Neural crest cell (in vitro differentiated cells): Measurements from ENCODE around the gene QDPR. TPM values are rescaled to one million over a fixed set of nuclear protein-coding genes. Genes with fewer than 3 reads are reported as not detected.
A peak's percentile ranks its signal among the peaks of the same experiment; 100 is the strongest.

Experiments used
- DNase-seq: peaks from one replicate; pipeline ENCODE4 v3.0.0; 2021; ENCODE audit warnings: low read depth, mixed read lengths, low spot score
- H3K27ac Mint-ChIP-seq: one replicate; pipeline ENCODE4 v1.8.0; 2021; ENCODE audit warnings: mild to moderate bottlenecking, mixed read lengths; ENCODE audit not compliant: unreplicated experiment
- H3K27me3 Mint-ChIP-seq: 2 replicates; pipeline ENCODE4 v1.8.0; 2021; ENCODE audit warnings: low read depth, mild to moderate bottlenecking, mixed read lengths
- H3K36me3 Mint-ChIP-seq: 2 replicates; pipeline ENCODE4 v1.8.0; 2021; ENCODE audit warnings: low read depth, mild to moderate bottlenecking, mixed read lengths
- H3K4me1 Mint-ChIP-seq: 2 replicates; pipeline ENCODE4 v1.8.0; 2021; ENCODE audit warnings: mixed read lengths
- H3K4me3 Mint-ChIP-seq: one replicate; pipeline ENCODE4 v1.8.0; 2021; ENCODE audit warnings: mild to moderate bottlenecking, mixed read lengths
- H3K9me3 Mint-ChIP-seq: 2 replicates; pipeline ENCODE4 v1.8.0; 2021; ENCODE audit warnings: mixed read lengths
- total RNA-seq: library from RNA; stranded (reverse); gene quantifications from 2 replicates; pipeline ENCODE4 v1.2.1, GENCODE V29; 2021
- TF ChIP-seq, protein P1 (sequence below): fragments of 200-600 bp; sonication (generic); conservative IDR thresholded peaks from 2 replicates; pipeline ENCODE4 v1.5.0; 2021; ENCODE audit warnings: antibody characterized with exemption, mild to moderate bottlenecking

The QDPR gene
- total RNA-seq, 1 donor from 2014 or later, result 46.5 TPM

DNA sequence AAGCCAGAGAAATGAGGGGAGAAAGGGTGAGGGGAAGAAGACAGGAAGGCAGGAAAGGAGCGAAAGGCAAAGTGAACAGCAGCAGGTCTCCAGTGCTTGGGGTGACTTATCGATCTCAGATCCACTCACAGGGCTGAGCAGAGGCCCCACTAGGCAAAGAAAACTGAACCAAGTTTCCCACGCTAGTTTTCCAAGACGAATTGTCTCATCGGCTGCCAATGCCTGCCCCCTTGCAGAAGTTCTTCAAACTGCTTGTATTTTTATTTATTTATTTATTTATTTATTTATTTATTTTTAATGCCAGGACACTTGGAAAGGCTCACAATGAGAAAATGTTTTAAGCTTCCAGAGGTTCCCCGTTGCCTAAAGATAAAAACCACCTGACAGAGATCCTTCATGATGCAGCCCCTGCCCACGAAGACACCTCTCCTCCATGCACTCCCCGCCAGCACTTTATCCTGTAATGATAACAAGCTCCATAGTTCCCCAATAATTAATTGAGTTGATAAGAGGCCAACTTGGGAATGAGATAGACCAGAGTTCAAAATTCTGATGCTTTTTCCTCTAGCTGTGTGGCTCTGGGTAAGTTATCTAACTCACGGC is 43.2 kb downstream of the QDPR start:
- H3K4me3 Mint-ChIP-seq, result no peak overlapping the region
- no peaks in the 10 kb centered on the region for H3K9me3 Mint-ChIP-seq
- H3K36me3 Mint-ChIP-seq, result no peaks in the 10 kb centered on the region
- TF ChIP-seq, protein P1, sequence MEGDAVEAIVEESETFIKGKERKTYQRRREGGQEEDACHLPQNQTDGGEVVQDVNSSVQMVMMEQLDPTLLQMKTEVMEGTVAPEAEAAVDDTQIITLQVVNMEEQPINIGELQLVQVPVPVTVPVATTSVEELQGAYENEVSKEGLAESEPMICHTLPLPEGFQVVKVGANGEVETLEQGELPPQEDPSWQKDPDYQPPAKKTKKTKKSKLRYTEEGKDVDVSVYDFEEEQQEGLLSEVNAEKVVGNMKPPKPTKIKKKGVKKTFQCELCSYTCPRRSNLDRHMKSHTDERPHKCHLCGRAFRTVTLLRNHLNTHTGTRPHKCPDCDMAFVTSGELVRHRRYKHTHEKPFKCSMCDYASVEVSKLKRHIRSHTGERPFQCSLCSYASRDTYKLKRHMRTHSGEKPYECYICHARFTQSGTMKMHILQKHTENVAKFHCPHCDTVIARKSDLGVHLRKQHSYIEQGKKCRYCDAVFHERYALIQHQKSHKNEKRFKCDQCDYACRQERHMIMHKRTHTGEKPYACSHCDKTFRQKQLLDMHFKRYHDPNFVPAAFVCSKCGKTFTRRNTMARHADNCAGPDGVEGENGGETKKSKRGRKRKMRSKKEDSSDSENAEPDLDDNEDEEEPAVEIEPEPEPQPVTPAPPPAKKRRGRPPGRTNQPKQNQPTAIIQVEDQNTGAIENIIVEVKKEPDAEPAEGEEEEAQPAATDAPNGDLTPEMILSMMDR, result peak; percentile 70
- H3K27me3 Mint-ChIP-seq, result no peaks in the 10 kb centered on the region
- DNase-seq, result no peak
- H3K27ac Mint-ChIP-seq, result peak overlapping the region; percentile 70
- peaks cover 20% of the 10 kb centered on the region for H3K4me1 Mint-ChIP-seq

DNA sequence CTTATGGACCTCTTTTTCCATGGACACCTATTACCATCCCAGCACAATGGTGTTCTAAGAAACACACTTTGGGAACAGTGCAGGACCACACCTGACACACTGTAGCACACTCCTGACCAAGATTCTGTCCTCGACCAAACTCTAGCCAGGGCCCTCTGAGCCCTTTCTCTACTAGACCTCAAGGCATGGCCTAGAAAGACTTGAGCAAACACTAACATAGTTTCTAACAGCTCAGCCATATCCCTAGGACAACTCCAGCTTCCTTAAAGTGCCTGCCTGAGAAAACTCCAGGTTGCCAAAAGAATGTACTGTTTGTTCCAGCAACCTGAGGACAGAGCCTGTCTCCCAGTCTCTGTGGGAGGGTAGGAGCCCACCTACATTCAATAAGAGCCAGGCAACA is 48.3 kb downstream of the QDPR start:
- Mint-ChIP-seq H3K9me3 (peaks cover 3% of the 10 kb centered on the region), H3K27ac (no peak overlapping the region), H3K4me1 (peaks cover 4% of the 10 kb centered on the region), H3K4me3 (no peak overlapping the region), H3K27me3 (no peaks in the 10 kb centered on the region), H3K36me3 (peaks cover 2% of the 10 kb centered on the region)
- TF ChIP-seq, protein P1, result no peak
- no peak for DNase-seq

DNA sequence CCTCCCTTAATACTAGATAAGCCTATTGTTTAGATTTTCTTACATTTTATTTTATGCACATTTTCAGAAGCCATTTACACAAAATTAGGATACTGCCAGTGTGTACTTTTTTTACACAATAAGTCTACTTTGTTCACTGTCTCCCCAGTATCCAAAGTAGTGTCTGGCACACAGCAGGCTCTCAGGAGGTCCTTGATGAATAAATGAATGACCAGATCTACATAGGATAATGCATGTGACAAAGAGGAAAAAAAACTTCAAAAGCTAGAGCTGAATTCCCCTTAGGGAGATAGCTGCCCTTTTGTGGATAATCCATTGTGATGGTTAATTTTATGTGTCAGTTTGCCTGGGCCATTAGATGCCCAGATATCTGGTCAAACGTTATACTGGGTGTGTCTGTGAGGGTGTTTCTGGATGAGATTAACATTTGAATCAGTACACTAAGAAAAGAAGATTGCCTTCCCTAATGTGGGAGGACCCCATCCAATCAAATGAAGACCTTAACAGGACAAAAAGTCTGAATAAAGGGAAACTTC is 61.6 kb downstream of the QDPR start:
- Mint-ChIP-seq H3K27me3 (no peaks in the 10 kb centered on the region), H3K27ac (no peak overlapping the region), H3K9me3 (peaks cover 9% of the 10 kb centered on the region), H3K4me1 (peaks cover 4% of the 10 kb centered on the region), H3K36me3 (peaks cover 1% of the 10 kb centered on the region), H3K4me3 (no peak overlapping the region)
- DNase-seq, result no peak
- TF ChIP-seq, protein P1, result no peak

DNA sequence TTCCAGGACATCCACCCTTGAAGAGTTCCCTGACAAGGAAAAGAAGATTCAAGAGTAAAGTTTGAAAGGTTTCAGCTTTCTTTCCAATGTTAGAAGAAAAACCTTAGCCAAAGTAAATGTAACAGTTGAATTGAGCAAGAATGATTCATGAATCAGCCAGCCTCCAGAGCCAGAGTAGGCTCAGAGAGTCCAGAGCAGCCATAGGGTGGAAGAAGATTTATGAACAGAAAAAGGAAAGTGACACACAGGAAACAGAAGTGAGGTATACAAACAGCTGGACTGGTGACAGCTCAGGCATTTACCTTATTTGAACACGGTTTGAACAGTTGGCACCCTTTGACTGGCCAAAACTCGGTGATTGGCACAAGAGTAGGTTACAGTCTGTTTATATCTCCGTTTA is 63.2 kb downstream of the QDPR start:
- Mint-ChIP-seq H3K4me3 (no peak overlapping the region), H3K27ac (no peak overlapping the region), H3K36me3 (no peaks in the 10 kb centered on the region), H3K4me1 (peaks cover 4% of the 10 kb centered on the region), H3K9me3 (peaks cover 4% of the 10 kb centered on the region), H3K27me3 (no peaks in the 10 kb centered on the region)
- DNase-seq, result no peak
- TF ChIP-seq, protein P1, result no peak

DNA sequence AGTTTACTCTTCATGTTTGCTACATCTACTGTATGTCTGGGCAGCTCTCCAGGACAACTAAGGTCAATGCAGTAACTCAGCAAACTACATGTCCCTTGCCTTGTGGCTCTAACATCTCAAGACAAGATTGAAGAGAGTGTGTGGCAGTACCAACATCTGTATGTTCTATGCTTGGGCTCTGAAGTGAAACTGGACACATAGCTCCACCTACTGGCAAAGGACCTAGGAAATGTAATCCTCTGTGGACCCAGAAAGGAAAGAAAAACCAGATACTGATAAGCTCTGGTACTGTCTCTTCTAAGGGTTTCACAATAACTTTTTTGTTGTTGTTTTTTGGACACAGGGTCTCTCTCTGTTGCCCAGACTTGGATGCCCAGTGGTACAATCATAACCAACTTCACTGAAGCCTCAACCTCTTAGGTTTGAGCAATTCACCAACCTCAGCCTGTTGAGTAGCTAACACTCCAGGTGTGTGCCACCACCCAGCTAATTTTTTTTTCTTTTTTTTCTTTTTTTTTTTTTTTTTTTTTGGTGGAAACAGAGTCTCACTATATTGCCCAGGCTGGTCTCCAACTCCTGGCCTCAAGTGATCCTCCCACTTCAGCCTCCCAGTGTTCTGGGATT is 64.1 kb downstream of the QDPR start:
- Mint-ChIP-seq H3K27ac (no peak overlapping the region), H3K27me3 (no peaks in the 10 kb centered on the region), H3K36me3 (peaks cover 3% of the 10 kb centered on the region), H3K4me1 (peaks cover 4% of the 10 kb centered on the region), H3K9me3 (peaks cover 4% of the 10 kb centered on the region), H3K4me3 (no peak overlapping the region)
- DNase-seq, result peak; percentile 58
- TF ChIP-seq, protein P1, result peak; percentile 82
